Right ventricle myocardium inferior (tissue), 1 donor: ENCODE results near the gene THSD4. TPM values are rescaled to one million over a fixed set of nuclear protein-coding genes. Genes with fewer than 3 reads are reported as not detected.
"Not testable (repeated sequence)": the region's sequence is repeated elsewhere in the genome, so short reads cannot be mapped to it uniquely, and the experiment has no call there.

Experiments used
- ATAC-seq: fragments of 200-7000 bp; cut with Tn5 transposase; one replicate; pipeline ENCODE4 v1.9.1; 2020; ENCODE audit warnings: mild to moderate bottlenecking, moderate library complexity
- DNase-seq: peaks from one replicate; pipeline ENCODE4 v3.0.0; 2021; ENCODE audit errors: missing footprints
- intact Hi-C: fragments of 100-400 bp; cut with DNase I; formaldehyde crosslinking; loops from one replicate; pipeline ENCODE4 v1.11.0; 2022
- total RNA-seq: library from RNA; stranded (reverse); fragmentation: NEBNext Ultra II Directional; extraction: Animal tissue kit (Norgen Biotek cat#: 25700); gene quantifications from one replicate; pipeline ENCODE4 v1.2.1, GENCODE V29; 2021
- donor health status: DM: no; HTN: yes; CAD: no; lungs with severe emphysema.

The THSD4 gene
- total RNA-seq, 1 donor from 2014 or later, result 73.1 TPM

DNA sequence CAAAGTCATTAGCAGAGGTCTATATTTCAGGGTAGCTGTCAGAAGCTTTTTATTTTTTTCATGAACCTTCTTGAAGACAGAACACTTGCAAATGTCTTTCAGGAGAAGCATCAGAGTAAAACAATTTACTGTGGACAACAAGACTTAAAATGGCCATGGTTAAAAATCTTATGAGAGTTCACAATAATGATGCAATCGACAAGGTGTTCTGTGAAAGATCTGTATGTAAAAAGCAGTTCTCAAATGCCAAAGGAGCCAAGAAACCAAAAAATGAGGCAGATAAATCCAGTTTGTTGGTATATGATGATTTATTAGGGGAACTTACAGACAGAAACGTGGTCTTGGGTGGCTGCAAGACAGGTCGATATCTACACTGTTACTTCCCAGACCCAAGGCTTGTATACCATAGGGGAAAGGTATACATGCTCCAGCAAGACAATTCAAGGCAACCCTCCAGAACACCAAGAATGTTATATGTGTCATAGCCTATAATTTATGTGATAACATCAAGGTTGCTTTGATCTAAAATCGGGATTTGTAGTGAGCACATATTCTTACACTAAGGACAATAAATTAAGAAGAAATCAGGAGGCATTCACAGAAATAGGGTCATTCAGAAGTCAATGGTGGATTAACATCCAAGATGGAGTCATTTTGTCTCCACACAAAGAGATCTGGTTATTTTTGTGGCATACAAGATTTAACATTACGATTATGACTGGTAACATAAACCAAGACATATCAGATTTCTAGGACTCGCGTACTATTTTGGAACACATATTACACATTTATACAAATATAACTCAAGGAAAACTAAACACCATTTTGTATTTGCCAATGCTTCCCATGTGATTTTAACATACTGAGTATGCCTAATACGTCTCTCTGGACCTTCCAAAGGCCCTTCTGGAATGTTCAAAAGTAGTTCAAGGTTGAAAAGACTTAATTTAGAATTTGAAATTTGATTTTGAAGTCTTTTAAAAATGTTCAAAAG, 316.4 kb downstream of the THSD4 start:
- no peak for ATAC-seq
- intact Hi-C loops, result loop anchor here (10.0 kb wide), 1 partner anchor 197 kb away; no protein-coding TSS in a partner anchor

DNA sequence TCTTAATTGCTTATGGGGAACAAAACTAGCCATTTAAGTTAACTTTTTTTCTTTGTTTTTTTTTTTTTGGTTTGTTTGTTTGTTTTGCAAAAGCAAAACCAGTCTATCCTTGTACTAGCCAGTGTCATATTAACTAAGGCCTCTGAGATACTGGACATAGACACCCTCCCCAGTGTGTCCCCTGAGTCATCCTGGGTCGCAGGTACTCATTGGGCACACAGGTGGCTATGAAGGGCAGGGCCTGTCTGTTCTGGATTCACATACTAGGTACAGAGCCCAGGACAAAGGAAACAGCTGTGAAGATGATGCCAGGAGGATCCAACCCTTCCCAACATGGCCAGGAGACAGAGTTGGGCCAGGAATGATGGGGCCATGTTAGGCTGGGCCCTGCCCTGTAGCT, 318.1 kb downstream of the THSD4 start:
- DNase-seq (no peak), ATAC-seq (no peak)
- intact Hi-C loops, result loop anchor here (10.0 kb wide), 1 partner anchor 199 kb away; no protein-coding TSS in a partner anchor

More for the DNA sequence above, 316.4 kb downstream of the THSD4 start:
- DNase-seq, result no peak

DNA sequence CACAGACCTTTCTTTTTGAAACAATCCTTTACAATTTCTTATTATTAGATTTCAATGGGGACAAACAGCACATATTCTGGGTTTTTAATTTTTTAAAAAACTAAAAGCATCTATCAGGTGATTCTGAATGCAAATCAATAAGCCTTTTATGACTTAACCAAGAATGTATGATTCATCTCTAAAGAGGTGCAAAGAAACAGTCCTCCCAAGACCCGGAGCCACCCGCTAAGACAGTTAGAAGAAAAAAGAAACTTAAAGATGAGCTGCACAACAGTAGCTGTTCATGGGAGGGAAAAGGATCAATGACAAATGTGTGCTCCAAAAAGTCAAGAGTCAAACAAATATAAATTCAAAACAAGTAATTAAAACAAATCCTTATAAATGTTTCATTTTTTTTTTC, 319.5 kb downstream of the THSD4 start:
- intact Hi-C loops, result loop anchor here (10.0 kb wide), 1 partner anchor 200 kb away; no protein-coding TSS in a partner anchor
- DNase-seq (no peak), ATAC-seq (no peak)

DNA sequence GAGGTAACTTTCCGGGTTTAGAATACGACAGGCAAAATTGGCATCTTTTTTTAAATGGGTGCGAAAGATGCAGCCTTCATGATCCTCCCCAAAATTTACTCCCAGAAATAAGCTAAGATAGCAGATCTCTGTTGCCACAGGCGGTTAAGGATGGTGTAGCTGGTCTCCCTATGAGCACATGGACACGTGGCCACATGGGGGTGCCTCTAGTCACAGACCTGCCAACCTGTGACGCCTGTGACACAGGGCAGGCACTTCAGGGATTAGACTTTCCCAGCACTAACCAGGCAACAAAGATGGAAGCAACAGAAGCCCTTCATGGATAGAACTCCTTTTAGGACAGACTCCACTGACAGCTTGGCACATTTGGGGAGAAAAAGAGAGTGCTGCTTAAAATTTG, 320.3 kb downstream of the THSD4 start:
- ATAC-seq (no peak), DNase-seq (no peak)
- intact Hi-C loops, result loop anchor here (10.0 kb wide), 1 partner anchor 201 kb away; no protein-coding TSS in a partner anchor

DNA sequence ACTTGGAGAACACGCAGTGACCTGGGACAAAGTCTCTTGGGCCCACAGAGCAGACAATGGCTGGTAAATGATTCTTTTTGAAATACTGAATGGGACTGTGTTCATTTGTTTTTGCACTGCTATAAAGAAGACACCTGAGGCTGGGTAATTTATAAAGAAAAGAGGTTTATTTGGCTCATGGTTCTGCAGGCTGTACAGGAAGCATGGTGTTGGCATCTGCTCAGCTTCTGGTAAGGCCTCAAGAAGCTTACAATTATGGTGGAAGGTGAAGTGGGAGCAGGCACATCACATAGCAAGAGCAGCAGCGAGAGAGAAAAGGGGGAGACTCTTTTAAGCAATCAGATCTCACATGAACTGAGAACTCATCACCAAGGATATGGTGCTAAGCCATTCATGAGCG, 321.6 kb downstream of the THSD4 start:
- DNase-seq, result no peak
- no peak for ATAC-seq
- intact Hi-C loops, result loop anchor here (10.0 kb wide), 1 partner anchor 202 kb away; no protein-coding TSS in a partner anchor

DNA sequence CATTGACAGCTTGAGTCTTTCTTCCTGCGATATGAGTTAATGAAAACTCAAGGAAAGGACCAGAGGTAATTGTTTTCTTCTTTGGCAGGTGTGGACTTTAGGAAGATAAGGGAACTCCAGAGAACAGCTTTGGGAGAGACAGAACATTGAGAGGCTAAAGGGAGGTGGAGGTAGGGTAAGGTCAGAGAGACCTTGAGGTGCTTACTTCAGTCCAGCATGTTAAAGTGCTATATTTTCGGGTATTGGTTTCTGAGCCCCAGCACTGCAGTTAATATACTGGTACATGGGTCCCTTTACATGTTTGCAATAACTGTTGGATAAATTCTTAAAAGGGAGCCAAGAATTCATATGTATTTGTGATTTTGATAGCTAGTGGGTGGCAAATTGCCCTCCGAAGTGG, 322.1 kb downstream of the THSD4 start:
- intact Hi-C loops, result loop anchor here (10.0 kb wide), 1 partner anchor 203 kb away; no protein-coding TSS in a partner anchor
- DNase-seq, result no peak
- no peak for ATAC-seq

DNA sequence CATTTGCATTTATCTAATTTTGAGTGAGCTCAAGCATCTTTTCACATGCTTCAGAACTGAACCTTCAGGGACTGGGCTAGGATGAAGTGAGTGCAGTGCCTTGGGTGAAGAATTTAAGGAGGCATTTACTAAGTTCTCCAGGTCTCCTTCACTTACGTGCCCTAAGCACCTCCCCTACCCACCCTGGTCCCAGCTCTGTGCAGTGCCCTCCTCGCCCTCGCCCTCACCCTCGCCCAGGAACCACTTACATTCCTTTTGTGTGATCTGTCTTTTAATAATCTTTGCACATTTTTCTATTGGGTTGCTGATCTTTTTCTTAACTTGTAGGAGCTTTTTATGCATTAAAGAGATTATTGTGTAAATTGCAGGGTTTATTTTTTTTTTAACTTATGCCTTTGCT, 322.6 kb downstream of the THSD4 start:
- ATAC-seq (no peak), DNase-seq (no peak)
- intact Hi-C loops, result loop anchor here (10.0 kb wide), 1 partner anchor 203 kb away; no protein-coding TSS in a partner anchor

DNA sequence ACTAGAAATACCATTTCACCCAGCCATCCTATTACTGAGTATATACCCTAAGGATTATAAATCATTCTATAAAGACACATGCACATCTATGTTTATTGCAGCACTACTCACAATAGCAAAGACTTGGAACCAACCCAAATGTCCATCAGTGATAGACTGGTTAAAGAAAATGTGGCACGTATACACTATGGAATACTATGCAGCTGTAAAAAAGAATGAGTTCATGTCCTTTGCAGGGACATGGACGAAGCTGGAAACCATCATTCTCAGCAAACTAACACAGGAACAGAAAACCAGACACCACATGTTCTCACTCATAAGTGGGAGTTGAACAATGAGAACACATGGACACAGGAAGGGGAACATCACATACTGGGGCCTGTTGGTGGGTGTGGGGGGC, 324.2 kb downstream of the THSD4 start:
- ATAC-seq, DNase-seq: not testable (repeated sequence)
- intact Hi-C loops, result loop anchor here (10.0 kb wide), 1 partner anchor 205 kb away; no protein-coding TSS in a partner anchor

DNA sequence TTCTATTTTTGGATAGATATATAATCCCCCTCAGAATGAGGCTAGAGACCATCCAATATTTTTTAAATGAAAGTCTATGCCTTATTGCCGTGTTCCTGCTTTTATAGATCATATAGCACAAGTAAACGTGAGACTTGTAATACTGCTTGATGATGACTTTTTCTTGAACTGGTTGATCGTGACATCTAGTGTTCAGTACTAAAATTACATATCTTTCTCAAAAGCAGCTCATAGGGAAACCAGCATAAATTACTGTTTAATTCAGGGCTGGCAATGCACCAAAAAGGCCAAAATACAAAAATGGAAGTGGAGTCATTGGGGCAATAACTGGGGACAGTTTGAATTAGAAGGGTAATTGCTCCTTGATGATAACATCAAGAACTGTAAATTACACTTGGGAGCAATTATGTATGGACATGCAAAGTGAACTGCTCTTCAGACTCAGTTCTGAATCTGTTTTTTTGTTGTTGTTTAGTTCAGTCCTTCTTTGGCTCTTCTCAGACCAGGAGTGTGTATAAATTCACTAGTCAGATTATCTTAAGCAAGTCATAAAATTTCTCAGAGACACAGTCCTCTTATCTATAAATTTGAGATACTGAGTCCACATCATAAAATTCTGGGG, 325.3 kb downstream of the THSD4 start:
- intact Hi-C loops, result loop anchor here (2.0 kb wide), 2 partner anchors 54 to 326 kb away; partner anchors contain the start of gene THSD4
- DNase-seq (no peak), ATAC-seq (no peak)

DNA sequence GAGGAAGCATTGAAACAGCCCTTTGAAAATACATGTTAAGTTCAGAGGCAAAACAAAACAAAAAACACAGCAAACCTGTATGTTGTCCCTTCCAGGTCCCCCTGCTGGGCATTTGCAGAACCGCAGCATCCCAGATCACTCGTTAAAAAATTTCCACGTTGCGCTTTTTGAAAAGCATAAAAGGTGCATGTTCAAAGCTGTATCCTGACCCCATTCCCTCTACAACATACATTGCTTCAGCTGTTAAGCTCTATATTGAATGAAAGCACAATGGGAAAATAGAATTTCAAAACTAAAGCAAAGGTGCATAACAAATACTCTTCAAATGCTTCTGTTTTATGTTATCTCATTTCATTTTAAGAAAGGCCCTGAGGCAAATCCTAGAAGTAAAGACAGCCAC, 328.3 kb downstream of the THSD4 start:
- no peak for ATAC-seq
- intact Hi-C loops, result loop anchor here (1.0 kb wide), 1 partner anchor 551 kb away; the partner anchor contains the start of genes LRRC49 and THAP10

DNA sequence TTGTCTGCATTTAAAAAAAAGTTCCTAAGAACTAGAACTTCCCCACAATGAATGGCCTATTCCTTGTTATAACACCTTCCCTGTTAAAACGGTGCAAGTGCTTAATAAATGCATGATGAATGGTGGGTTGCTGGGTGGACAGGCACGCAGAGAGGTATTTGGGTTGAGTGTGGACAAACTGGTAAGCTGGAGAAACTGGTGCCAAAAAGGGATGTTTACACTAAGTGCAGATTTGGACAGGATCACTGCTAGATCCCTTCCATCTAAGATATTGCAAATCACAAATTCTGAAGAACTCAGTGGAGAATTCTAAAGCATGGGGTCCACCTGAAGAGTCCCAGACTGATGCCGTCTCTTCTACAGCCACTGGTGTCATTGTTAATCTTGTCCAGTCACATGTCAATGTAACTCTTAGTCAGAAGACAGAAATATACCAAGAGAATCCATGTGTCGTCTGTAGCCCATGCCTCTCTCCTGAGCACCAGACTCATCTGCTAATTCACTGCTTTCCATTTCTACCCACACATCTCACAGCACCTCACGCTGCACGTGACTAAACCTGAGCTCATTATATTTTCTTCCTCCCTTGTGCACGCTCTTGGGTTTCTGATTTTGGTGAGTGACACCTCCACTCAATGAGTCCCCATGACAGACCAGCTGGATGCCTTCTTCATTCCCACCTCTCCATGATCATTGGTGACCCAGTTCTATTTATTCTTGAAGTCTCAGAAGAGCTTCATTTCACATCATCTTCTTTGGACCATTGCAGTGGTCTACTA, 328.9 kb downstream of the THSD4 start:
- no peak for ATAC-seq
- DNase-seq, result no peak
- intact Hi-C loops, result no loop called here

More for the DNA sequence above, 328.3 kb downstream of the THSD4 start:
- no peak for DNase-seq

DNA sequence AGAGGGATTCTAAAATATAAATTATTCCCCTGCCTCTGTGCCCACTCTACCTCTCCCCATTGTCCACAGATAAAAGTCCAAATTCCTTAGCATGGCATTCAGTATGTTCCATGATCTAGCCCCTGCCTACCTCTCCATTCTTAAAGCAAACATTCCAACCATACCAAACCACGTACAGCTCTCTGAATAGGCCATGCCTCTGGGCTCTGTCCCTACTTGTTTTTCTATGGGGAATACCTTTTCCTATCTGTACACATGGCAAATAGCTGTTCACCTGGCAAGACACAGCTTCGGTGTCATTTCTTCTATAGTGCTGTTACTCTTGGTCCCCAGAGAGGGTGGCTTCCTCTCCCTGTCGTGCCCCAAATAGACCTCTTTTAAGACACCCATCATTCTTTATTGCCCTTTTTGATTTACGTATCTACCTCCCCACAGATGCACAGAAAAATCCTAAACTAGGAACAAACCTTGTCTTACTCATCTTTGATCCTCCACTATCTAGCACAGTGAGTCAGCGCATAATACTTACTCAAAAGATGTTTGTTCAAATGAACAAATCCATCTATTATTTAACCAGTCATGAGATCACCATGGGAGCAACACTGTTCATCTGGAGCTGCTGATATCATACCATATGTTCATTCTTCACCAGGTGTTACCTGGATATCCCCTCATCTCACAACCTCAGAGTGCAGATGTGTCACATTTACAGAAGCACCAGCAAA, 329.8 kb downstream of the THSD4 start:
- intact Hi-C loops, result loop anchor here (5.0 kb wide), 1 partner anchor 102 kb away; no protein-coding TSS in a partner anchor
- no peak for ATAC-seq
- no peak for DNase-seq

DNA sequence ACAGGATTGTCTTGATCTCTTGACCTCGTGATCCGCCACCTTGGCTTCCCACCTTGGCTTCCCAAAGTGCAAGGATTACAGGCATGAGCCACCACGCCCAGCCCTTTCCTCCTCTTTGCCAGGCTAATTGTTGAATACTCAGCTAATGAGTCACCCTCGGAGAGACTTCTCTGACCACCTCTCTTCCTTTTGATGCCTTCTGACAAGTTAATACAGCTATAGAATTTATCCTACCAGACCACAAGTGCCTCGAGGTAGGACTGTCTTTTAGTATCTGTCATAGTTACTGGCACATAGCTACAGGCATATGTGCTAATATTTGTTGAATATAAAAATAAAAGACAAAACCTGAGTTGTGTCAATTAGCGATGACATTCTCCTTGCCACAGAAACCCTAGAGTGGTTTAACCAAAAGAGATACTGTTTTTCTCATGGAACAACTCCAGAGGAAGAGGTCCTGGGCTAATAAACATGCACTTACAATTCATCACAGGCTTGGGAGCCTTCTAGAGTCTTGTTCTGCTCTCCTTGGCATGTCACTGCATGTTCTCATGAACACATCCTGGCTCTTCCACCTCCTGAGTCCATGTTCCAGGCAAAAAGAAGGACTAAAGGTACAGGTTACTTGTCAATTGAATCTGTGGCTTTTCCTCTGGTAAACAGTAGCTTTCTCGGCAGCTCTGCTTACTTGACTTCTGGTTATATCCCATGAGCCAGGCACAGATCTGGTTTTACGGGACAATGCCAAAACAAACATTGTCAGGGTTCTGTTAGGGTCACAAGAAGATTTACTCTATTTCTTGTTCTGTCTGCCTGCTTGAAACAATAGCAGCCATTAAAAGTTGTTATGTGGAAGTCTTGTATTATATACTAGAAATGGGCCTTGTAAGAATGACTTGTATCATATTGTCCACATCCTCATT, 332.3 kb downstream of the THSD4 start:
- DNase-seq (no peak), ATAC-seq (no peak)
- intact Hi-C loops, result loop anchor here (2.0 to 5.0 kb wide), 4 partner anchors 100 to 353 kb away; no protein-coding TSS in a partner anchor

DNA sequence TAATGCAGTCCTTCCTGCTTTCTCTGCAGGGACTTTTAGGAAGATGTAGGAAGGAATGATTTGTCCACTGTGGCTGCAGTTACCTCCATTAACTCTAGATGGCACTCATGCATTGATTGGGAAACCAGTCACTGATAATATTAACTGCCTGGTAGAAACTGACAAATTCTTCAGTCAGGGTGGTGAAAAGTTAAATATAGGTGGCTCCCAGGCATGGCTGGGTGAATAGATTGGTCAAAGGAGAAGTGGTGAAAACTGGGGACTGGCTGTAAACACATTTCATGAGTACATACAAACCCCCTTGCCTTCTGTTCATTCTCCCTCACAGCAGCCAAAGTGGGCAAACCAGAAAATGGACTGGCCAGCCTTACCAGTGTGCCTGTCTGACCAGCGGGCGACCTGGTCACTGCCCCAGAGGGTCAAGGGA, 333.4 kb downstream of the THSD4 start:
- DNase-seq (no peak), ATAC-seq (peak; percentile 82)
- intact Hi-C loops, result loop anchor here (2.0 to 5.0 kb wide), 4 partner anchors 99 to 352 kb away; no protein-coding TSS in a partner anchor

DNA sequence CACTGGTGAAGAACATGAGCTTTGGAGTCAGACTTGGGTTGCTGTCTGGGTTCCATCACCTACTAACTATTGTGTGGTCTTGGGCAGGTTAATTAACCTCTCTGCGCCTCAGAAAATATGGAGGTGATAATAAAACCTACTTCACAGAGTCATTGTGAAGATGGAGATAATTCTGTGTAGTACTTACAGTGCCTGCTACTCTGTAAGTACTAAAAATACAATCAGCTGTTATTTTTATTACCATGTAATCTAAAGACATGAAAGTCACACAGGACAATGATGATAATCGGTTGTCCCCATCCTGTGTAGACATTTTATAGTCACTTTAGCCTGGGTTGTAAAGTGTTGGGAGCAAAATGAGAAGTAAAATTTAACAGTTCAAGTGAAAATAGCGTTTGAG, 334.1 kb downstream of the THSD4 start:
- peak; percentile 44 for ATAC-seq
- intact Hi-C loops, result loop anchor here (2.0 to 5.0 kb wide), 4 partner anchors 98 to 351 kb away; no protein-coding TSS in a partner anchor

DNA sequence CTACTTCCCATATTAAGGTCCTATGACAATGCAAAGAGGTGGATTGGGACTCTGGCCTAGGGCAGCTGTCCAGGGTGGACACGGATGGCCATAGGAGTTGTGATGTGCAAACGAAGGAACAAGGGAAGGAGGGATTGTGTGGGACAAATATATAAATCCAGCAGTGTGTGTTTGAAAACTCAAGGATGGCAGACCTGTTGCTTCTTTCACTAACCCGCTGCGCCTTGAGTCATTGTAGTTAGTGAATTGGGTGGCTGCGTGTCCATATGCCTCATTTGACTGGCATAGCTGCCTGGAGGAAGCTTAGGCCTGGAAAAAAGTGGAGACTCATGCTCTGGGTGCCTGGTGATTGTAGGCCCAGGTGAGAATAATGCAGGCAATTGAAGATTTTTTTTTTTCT, 334.7 kb downstream of the THSD4 start:
- no peak for DNase-seq
- no peak for ATAC-seq
- intact Hi-C loops, result loop anchor here (2.0 to 5.0 kb wide), 5 partner anchors 52 to 351 kb away; no protein-coding TSS in a partner anchor

More for the DNA sequence above, 334.1 kb downstream of the THSD4 start:
- no peak for DNase-seq
